Measurements from ENCODE around the gene DNAH7.

The DNAH7 gene

DNA sequence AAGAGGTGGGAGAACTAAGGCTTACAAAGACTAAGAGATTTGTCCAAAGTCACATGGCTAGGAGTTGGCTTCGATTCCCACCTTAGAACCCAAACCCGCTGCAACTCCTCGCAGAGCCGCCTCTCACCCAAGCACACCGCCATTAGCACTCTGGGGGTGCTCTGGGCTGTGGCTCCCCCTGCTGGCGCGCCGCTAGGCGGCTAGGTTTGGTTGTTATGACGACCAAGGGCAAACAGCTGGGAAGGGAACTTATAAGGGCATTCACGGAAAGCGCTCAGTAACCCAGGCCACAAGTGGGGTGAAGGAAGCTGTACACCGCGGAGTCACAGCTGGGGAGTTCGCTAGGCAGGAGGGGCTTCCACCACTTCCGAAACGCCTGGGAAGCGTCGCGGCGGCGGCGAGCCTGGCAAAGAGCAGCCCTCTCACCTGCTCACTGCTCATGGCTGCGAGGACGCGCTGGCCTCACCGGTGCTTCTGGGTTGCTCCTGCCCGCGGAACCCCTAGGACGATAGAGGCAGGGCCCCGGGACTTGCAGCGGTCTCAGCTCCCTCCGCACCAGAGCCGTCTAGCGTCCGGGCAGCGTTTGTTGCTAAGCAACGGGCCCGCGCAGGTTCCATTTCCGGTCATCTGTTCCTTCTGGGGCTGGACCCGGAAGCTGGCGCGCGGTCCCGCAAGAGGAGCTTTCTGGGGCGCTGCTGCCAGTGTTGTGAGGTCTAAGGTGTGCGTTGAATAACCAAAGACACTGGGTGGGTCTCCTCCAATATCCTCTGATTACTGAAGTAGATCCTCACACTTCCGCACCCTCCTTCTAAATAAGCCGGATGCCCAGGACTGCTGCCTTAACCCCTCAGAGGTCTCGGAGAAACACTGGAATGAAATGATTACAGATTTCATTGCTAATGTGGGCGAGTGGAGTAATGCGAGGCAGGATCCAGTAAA, at the start of gene DNAH7:
TSS of gene DNAH7 (minus strand) at position 567 of the 939 bp plus-strand sequence. CDS start at position 441, 126 bp downstream.
- peak within 1 kb of the TSS; percentile 79 for H3K4me3 Mint-ChIP-seq
- no peaks in the 10 kb centered on the region for H3K4me1 Mint-ChIP-seq
- DNase-seq (ENCODE audit: low spot score in 2 of 2) = peak; percentile 85 to 96
- peak within 1 kb of the TSS; percentile 90 for H3K27ac Mint-ChIP-seq
- ATAC-seq = peak; percentile 97
- H3K9me3 Mint-ChIP-seq = no peaks in the 10 kb centered on the region
- H3K36me3 Mint-ChIP-seq = peaks cover 6% of the 10 kb centered on the region

DNA sequence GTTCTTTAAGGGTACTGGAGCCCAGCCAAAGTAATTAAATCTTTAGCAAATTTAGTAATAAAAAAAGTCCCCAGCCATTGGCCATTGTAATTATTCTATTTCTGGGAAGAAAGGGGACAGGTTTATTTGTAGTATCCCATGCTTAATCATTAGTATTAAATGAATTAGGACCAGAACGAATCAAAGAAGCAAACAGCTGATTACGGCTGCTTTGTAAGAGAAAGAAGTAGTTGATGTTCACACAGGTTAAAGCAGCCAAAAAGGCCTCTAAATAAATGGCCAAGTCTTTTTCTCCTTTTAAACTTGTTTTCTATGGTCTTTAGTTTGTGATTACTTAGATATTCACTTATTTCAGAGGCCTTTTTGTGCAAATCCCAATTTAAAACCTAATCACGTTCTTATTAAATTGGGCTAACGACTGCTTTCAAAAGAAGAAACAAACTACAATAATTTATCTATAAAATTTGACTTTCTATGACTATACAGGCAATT, 48.6 kb upstream of the DNAH7 start:
- no peaks in the 10 kb centered on the region for H3K9me3 Mint-ChIP-seq
- no peaks in the 10 kb centered on the region for H3K36me3 Mint-ChIP-seq
- no peak overlapping the region for H3K27ac Mint-ChIP-seq
- DNase-seq (ENCODE audit: low spot score in 2 of 2) (no peak), ATAC-seq (no peak)
- no peak overlapping the region for H3K4me3 Mint-ChIP-seq
- H3K4me1 Mint-ChIP-seq = no peaks in the 10 kb centered on the region

DNA sequence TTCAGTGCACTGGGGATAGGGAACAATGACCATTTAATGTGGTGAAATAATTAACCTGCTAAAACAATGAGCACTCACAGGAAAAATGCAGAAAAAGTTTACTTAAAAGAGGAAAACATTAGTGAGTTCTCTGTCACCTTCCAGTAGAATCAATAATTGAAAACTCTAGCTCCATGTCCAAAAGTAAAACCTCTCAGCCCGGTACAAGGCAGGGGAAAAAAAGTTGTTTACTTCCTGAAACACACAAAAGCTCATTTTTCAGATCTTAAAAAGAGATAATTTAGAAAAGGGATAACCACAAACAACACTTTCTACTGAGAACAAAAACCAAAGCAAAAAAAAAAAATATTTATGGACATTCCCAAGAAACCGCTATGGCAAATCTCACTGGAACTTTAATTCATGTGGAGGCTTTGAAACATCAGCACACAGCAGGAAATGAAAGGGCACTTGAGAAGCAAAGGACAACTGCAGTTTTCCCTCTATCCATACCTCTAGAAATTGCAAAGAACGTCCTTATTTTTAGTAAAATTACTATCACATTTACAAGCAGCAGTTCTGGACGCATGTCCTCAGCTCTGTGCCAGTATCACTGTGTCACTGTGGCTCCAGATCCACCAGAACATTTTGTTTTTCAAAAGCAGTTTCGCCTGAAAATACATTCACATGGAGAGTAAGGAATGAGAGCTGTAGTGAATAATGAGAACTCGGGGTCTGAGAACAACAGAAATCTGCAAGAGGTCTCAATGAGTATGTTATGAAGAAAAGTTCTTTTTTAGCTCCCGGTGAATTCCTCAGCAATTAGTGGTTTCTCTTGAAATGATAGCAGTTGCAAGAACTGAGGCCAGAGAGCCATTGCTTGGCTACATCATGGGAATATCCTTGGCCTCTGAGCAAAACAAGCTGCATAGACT, 44.7 kb upstream of the DNAH7 start:
- Mint-ChIP-seq H3K9me3 (no peaks in the 10 kb centered on the region), H3K4me3 (no peak overlapping the region), H3K36me3 (no peaks in the 10 kb centered on the region), H3K4me1 (no peaks in the 10 kb centered on the region), H3K27ac (no peak overlapping the region)
- DNase-seq (ENCODE audit: low spot score in 2 of 2) (no peak), ATAC-seq (no peak)

DNA sequence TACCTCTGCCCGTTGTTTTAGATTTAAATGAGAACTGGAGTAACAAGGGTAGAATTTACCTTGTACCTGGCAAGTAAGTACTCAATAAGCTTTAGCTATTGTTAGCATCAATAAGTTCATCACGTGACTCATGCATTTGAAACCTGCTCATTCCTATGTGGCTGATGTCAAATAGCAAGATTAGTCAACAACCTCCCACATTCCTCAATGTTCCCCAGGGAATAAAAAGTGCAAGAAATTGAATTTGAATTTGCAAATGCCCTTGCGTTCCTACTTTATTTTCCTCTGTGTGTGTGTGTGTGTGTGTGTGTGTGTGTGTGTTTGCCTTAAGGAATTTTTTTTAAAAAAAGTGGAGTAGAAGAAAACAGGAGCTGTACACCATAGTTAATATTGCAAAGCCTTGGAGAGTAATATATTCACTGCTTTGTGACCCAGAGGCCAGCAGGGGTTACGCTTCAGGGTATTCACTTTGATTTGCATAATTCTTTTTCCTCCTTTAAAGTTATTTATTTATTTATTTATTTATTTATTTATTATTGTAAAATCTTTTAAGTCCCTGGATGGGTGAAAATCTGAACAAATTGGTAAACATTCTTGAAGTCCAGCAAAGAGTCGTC, 43.9 kb upstream of the DNAH7 start:
- DNase-seq (ENCODE audit: low spot score in 2 of 2) (no peak), ATAC-seq (no peak)
- Mint-ChIP-seq H3K36me3 (no peaks in the 10 kb centered on the region), H3K27ac (no peak overlapping the region), H3K4me1 (no peaks in the 10 kb centered on the region), H3K4me3 (no peak overlapping the region), H3K9me3 (no peaks in the 10 kb centered on the region)

DNA sequence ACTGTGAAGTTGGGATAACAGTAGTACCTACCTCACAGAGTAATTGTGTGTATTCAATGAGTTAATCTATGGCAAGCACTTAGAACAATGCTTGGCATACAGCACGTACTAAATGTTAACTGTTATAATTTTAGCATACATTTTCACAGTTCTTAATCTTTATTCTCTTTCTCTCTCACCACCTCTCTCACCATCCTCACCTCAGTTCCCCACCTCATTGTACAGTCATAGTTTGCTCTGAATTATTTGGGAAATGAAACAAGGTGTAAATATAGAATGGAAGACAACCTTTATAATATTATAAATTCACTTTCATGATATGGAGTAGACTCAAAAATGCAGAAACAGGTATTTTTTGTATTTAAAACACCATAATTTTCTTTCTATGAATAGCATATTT, 40.0 kb upstream of the DNAH7 start:
- no peak for DNase-seq (ENCODE audit: low spot score in 2 of 2)
- no peak overlapping the region for H3K27ac Mint-ChIP-seq
- no peak for ATAC-seq
- no peak overlapping the region for H3K4me3 Mint-ChIP-seq
- no peaks in the 10 kb centered on the region for H3K4me1 Mint-ChIP-seq
- H3K9me3 Mint-ChIP-seq = no peaks in the 10 kb centered on the region
- no peaks in the 10 kb centered on the region for H3K36me3 Mint-ChIP-seq

DNA sequence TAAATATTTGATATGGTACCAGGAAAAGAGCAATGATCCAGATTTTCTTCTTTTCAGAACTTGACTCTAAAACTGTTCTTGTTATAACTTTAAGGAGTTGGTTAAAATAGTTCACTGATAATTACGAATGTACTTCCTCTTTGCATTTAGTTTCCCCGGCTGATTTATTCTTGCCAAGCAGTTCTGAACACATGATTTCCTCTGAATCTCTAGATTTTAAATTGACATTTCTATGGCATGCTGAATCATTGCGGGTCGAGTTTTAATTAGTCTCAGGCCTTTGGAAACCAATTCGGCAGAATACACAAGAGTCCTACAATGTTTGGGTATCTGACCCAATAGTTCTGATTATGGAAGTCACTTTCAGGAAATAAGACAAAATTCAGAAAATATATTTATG, 37.3 kb upstream of the DNAH7 start:
- no peak overlapping the region for H3K27ac Mint-ChIP-seq
- H3K4me1 Mint-ChIP-seq = peaks cover 10% of the 10 kb centered on the region
- H3K36me3 Mint-ChIP-seq = no peaks in the 10 kb centered on the region
- DNase-seq (ENCODE audit: low spot score in 2 of 2) (no peak), ATAC-seq (no peak)
- H3K4me3 Mint-ChIP-seq = no peak overlapping the region
- H3K9me3 Mint-ChIP-seq = no peaks in the 10 kb centered on the region

DNA sequence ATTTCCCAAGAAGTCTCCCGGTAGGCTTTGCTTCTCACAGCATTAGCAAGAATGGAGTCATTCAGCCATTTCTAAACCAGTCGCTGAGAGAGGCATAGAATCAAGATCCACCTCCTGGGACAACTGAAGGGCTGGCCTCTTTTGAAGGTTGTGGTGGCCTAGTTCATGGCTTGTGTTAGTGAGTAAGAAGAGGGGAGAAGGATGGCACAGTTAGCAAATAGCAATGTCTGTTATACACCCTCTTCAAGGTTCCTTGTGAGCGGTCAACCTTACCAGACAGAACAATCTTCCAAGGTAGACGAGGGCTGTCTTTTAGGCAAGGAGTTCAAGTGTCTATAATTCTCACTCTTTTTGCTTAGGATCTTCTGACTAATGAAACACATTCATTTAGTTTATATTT, 35.4 kb upstream of the DNAH7 start:
- Mint-ChIP-seq H3K4me3 (no peak overlapping the region), H3K36me3 (no peaks in the 10 kb centered on the region), H3K9me3 (no peaks in the 10 kb centered on the region), H3K27ac (no peak overlapping the region), H3K4me1 (peaks cover 18% of the 10 kb centered on the region)
- DNase-seq (ENCODE audit: low spot score in 2 of 2) (no peak), ATAC-seq (no peak)

DNA sequence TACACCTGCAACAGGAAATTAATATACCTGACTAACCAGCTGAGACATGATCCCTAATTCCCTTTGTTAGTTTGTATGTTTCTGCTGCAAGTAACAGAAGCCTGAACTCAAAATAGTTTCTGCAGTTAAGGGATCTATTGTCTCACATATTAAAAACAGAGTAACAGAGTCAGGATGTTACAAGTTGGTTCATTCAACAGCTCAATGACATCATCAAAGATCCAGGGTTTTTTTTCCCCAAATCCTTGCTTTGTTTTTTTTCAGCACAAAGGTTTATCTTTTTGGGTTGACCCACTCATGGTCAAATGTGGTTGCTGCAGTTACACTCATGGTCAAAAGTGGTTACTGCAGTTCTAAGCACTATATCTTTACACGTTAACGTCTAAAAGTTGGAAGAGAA, 35.0 kb upstream of the DNAH7 start:
- peaks cover 18% of the 10 kb centered on the region for H3K4me1 Mint-ChIP-seq

DNA sequence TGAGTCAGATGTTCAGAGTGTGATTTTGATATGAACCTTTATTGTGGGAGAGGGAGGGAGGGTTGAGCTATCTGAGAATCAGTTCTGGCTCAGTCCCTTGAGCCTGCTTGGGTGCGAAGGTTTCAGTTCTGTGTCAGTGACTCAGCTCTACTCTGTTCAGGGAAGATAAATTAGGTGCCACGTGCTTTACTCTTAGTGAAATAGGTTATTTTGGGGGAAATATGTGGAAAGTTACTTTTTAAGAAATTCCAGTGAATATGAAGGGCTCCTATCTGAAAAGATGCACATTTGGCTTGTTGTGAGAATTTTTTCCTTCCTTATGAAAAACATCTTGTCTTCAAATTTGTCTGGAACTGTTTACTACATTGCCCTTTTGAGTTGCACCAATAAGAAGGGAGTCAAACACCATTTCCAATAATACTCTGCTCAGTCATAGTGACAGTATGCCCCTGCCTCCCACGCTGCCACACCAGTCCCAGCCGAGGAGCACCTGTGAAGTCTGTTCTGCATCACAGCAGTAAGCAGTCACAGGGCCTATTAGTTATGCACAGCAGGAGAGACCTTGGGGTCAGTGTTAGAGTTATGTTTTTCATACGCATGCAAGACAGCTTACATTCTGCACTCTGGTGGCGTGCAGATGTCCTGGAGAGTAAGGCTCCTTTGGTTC, 32.8 kb upstream of the DNAH7 start:
- Mint-ChIP-seq H3K27ac (no peak overlapping the region), H3K36me3 (no peaks in the 10 kb centered on the region), H3K9me3 (no peaks in the 10 kb centered on the region), H3K4me1 (peaks cover 18% of the 10 kb centered on the region), H3K4me3 (no peak overlapping the region)
- ATAC-seq (peak; percentile 96), DNase-seq (ENCODE audit: low spot score in 2 of 2) (peak in 1 of 2 donors; percentile 55)

More for the DNA sequence above, 35.0 kb upstream of the DNAH7 start:
- DNase-seq (ENCODE audit: low spot score in 2 of 2) (no peak), ATAC-seq (no peak)
- Mint-ChIP-seq H3K4me3 (no peak overlapping the region), H3K9me3 (no peaks in the 10 kb centered on the region), H3K27ac (no peak overlapping the region), H3K36me3 (no peaks in the 10 kb centered on the region)

DNA sequence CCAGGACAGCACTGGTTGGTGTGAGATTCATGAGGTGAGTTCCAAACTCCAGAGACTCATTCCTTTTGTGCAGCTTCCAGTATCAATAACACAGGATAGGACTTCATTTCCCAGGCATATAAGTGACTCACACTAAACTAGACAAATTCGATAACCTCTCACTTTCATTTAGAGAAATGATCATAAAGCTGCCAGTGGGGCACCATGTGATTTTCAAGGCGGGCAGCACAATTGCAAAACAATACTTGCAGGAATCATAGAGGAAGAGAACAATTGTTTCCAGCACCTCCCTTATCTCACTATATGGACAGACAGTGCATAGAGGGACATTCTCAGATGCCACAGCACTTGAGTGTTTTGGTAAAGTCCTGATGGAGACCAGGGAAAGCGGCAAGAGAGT, 31.3 kb upstream of the DNAH7 start:
- ATAC-seq = no peak
- no peak for DNase-seq (ENCODE audit: low spot score in 2 of 2)
- Mint-ChIP-seq H3K36me3 (no peaks in the 10 kb centered on the region), H3K27ac (no peak overlapping the region), H3K4me3 (no peak overlapping the region), H3K4me1 (peaks cover 18% of the 10 kb centered on the region), H3K9me3 (no peaks in the 10 kb centered on the region)

DNA sequence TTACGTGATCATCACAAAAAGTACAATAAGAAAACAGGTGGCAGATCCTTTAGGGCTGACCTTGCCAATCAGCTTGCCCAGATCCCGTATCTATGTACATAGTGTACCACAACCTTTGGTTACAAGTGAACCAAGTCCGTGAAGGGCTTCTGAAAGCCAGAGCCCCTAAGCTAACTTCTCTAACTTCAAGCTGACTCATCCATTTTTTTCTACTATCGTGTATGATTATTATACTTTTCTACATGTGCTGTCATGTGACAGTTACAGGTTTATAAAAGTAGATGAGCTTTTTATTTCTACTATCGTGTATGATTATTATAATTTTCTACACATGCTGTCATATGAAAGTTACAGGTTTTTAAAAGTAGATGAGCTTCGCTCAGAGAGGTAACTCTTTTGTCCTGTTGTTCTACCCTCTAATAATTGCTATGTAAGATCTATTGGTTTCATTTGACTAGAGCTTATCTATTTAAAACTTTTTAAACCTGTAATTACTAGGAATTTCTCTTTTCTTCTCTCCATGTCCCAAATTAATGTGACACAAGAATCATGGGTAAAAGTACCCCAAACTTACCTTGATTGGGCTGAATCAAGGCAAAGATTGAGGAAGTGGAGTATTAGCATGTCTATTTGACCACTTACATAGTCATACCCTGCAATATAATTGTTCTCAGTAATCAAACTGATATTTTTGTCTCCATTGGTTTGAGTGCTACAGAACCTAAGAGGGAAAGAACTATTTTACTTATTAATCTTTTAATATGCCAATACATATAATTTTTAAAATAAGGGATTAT, 29.4 kb upstream of the DNAH7 start:
- Mint-ChIP-seq H3K27ac (no peak overlapping the region), H3K9me3 (no peaks in the 10 kb centered on the region)

DNA sequence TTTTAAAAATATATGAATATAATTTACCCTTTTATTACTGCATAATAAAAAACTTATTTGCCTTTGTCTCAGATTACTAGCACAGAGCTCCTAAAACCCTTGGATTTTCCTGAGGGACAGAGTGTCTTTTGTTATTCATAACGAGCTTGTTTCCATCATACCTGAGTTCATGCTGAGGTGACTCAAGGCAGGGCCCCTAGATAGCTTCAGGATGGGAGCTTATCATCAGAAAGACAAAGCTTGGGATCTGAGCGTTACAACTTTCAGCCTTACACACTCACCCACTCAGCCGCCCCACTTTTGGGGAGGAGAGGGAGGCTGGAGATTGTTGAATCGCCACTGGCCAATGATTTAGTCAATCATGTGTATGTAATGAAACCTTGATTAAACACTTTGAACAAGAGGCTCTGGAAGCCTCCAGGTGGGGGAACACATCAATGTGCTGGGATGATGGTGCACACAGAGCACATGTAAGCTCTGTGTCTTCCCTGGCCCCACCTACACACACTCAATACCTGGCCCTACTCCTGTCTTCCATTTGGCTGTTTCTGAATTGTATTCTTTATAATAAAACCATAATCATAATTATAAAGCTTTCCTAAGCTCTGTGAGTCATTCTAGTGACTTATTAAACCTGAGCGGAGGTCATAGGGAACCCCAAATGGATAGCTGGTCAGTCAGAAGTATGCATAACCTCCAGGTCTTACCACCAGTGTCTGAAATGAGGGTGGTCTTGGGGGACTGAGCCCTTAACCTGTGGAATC, 28.5 kb upstream of the DNAH7 start:
- Mint-ChIP-seq H3K27ac (no peak overlapping the region), H3K4me1 (peaks cover 18% of the 10 kb centered on the region), H3K4me3 (no peak overlapping the region), H3K36me3 (no peaks in the 10 kb centered on the region), H3K9me3 (peaks cover under 1% of the 10 kb centered on the region)
- DNase-seq (ENCODE audit: low spot score in 2 of 2) (no peak), ATAC-seq (no peak)

More for the DNA sequence above, 29.4 kb upstream of the DNAH7 start:
- no peaks in the 10 kb centered on the region for H3K36me3 Mint-ChIP-seq
- no peak for ATAC-seq
- no peak overlapping the region for H3K4me3 Mint-ChIP-seq
- DNase-seq (ENCODE audit: low spot score in 2 of 2) = no peak
- H3K4me1 Mint-ChIP-seq = peaks cover 18% of the 10 kb centered on the region

DNA sequence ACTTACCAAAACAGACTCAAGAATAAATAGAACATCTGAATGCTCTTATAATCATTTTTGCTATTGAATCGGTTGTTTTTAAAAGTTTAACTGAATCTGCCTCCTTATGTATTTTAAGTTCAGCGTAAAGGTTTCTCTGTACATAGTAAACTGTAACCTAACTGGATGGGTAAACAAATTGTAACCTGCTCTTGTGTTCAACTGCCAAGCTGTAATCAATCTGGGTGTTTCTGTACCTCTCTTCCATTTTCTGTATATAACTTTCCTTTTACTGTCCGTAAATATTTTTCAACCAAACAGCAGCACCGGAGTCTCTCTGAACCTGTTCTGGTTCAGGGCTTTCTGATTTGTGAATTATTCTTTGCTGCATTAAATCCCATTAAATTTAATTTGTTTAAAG, 27.6 kb upstream of the DNAH7 start:
- DNase-seq (ENCODE audit: low spot score in 2 of 2) = no peak
- Mint-ChIP-seq H3K9me3 (peaks cover 4% of the 10 kb centered on the region), H3K27ac (no peak overlapping the region), H3K36me3 (no peaks in the 10 kb centered on the region), H3K4me1 (peaks cover 11% of the 10 kb centered on the region), H3K4me3 (no peak overlapping the region)
- ATAC-seq = no peak

Measured in stimulated activated effector memory CD8-positive, alpha-beta T cell treated with anti-CD3 and anti-CD28 coated beads, Interleukin-12 subunit alpha, Interleukin-12 subunit beta, amount 100 ng/mL, for 72 hours (primary cell).